ENCODE results near the gene FBN3.

FBN3 gene

GRCh38 chr19:8150998-8151766 is 1.8 kb upstream of the FBN3 start:
- CTCF ChIA-PET: no interaction called here
- TF ChIP-seq PKNOX1 (IDR thresholded peaks at IDR 0.05) (no peak), FOXA1 (IDR thresholded peaks at IDR 0.05) (no peak), SP1 (IDR thresholded peaks at IDR 0.05) (no peak), ZNF384 (IDR thresholded peaks at IDR 0.05) (no peak), ARNT (IDR thresholded peaks at IDR 0.05) (no peak), BHLHE40 (IDR thresholded peaks at IDR 0.05; ENCODE audit: borderline replicate concordance) (no peak), CTBP1 (IDR thresholded peaks at IDR 0.05; ENCODE audit: borderline replicate concordance) (no peak), LEF1 (IDR thresholded peaks at IDR 0.05; ENCODE audit: borderline replicate concordance) (no peak), HDGF (IDR thresholded peaks at IDR 0.05; ENCODE audit: borderline replicate concordance) (no peak), FOXK2 (IDR thresholded peaks at IDR 0.05) (no peak), NFRKB (IDR thresholded peaks at IDR 0.05) (no peak), L3MBTL2 (conservative IDR thresholded peaks at IDR 0.05) (no peak)
- peak; percentile 4 for DNase-seq (ENCODE audit: extremely low spot score)
- POLR2A ChIA-PET: no interaction called here

GRCh38 chr19:8150178-8150865 is 930 bp upstream of the FBN3 start:
- no peak for DNase-seq (ENCODE audit: extremely low spot score)
- CTCF ChIA-PET: no interaction called here
- TF ChIP-seq FOXK2 (IDR thresholded peaks at IDR 0.05) (no peak), ZNF384 (IDR thresholded peaks at IDR 0.05) (no peak), FOXA1 (IDR thresholded peaks at IDR 0.05) (no peak), HDGF (IDR thresholded peaks at IDR 0.05; ENCODE audit: borderline replicate concordance) (no peak), PKNOX1 (IDR thresholded peaks at IDR 0.05) (no peak), NFRKB (IDR thresholded peaks at IDR 0.05) (no peak), CTBP1 (IDR thresholded peaks at IDR 0.05; ENCODE audit: borderline replicate concordance) (no peak), SUZ12 (IDR thresholded peaks at IDR 0.05) (no peak), L3MBTL2 (conservative IDR thresholded peaks at IDR 0.05) (no peak), ARNT (IDR thresholded peaks at IDR 0.05) (no peak), ELF4 (IDR thresholded peaks at IDR 0.05) (no peak), TARDBP (IDR thresholded peaks at IDR 0.05) (no peak), FOXM1 (IDR thresholded peaks at IDR 0.05; ENCODE audit: borderline replicate concordance) (no peak), SP1 (IDR thresholded peaks at IDR 0.05) (no peak), LEF1 (IDR thresholded peaks at IDR 0.05; ENCODE audit: borderline replicate concordance) (no peak), BHLHE40 (IDR thresholded peaks at IDR 0.05; ENCODE audit: borderline replicate concordance) (no peak)
- POLR2A ChIA-PET: no interaction called here

DNA sequence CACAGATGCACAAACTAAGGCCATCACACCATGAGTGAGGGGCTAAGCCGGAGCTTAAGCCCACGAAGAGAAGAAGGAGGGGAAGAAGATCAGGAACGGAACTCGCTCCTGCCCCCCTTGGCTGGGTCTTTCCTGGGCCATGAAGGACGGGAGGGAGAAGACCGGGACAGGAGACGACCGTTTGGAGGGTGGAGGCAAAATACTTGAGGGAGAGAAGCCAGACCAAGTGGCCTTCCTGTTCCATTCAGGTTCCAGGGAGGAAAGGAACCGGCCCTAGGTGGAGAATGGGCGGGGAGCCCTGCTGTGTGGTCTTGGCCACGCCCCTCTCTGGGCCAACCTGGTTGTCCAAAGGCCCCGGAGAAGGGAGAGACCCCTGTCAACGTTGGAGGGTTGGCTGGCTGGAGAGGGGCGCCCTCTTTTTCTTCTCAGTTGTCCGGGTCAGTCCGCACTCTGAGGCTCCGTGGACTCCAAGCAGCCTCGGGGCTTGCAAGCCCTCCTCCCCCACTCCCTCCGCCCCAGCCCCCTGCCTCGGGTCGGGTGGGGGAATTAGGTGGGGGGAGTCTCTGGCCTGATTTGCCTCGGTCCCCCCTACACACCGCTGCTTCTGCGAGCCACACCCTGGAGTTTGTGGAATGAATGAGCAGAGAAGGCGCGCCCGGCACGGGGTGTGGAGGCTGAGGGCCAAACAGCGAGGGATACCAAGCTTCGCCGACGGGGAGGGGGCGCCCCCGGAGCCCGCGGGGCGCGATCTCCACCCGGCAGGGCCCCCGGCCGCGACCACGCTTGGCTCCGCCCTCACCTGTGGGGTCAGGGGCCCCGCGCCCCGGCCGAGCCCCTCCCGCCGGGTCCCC is 757 bp downstream of the FBN3 start:
- ChIA-PET CTCF (no interaction called here), POLR2A (no interaction called here)
- TF ChIP-seq SP1 (IDR thresholded peaks at IDR 0.05) (no peak), CTBP1 (IDR thresholded peaks at IDR 0.05; ENCODE audit: borderline replicate concordance) (no peak), ZNF384 (IDR thresholded peaks at IDR 0.05) (no peak), FOXM1 (IDR thresholded peaks at IDR 0.05; ENCODE audit: borderline replicate concordance) (no peak), BHLHE40 (IDR thresholded peaks at IDR 0.05; ENCODE audit: borderline replicate concordance) (no peak), ELF4 (IDR thresholded peaks at IDR 0.05) (no peak), PKNOX1 (IDR thresholded peaks at IDR 0.05) (no peak), LEF1 (IDR thresholded peaks at IDR 0.05; ENCODE audit: borderline replicate concordance) (no peak), SUZ12 (IDR thresholded peaks at IDR 0.05) (no peak), ARNT (IDR thresholded peaks at IDR 0.05) (no peak), HDGF (IDR thresholded peaks at IDR 0.05; ENCODE audit: borderline replicate concordance) (no peak), L3MBTL2 (conservative IDR thresholded peaks at IDR 0.05) (no peak), TARDBP (IDR thresholded peaks at IDR 0.05) (no peak), FOXK2 (IDR thresholded peaks at IDR 0.05) (no peak), FOXA1 (IDR thresholded peaks at IDR 0.05) (no peak)
- peak; percentile 50 for DNase-seq (ENCODE audit: extremely low spot score)

- ChIA-PET CTCF (no interaction called here), POLR2A (no interaction called here)
- TF ChIP-seq ARNT (IDR thresholded peaks at IDR 0.05) (no peak), HDGF (IDR thresholded peaks at IDR 0.05; ENCODE audit: borderline replicate concordance) (no peak), FOXK2 (IDR thresholded peaks at IDR 0.05) (no peak), NFRKB (IDR thresholded peaks at IDR 0.05) (no peak), L3MBTL2 (conservative IDR thresholded peaks at IDR 0.05) (no peak), BHLHE40 (IDR thresholded peaks at IDR 0.05; ENCODE audit: borderline replicate concordance) (no peak), TARDBP (IDR thresholded peaks at IDR 0.05) (no peak), SP1 (IDR thresholded peaks at IDR 0.05) (no peak), FOXM1 (IDR thresholded peaks at IDR 0.05; ENCODE audit: borderline replicate concordance) (no peak), FOXA1 (IDR thresholded peaks at IDR 0.05) (no peak), CTBP1 (IDR thresholded peaks at IDR 0.05; ENCODE audit: borderline replicate concordance) (no peak), SUZ12 (IDR thresholded peaks at IDR 0.05) (no peak), ELF4 (IDR thresholded peaks at IDR 0.05) (no peak), PKNOX1 (IDR thresholded peaks at IDR 0.05) (no peak), ZNF384 (IDR thresholded peaks at IDR 0.05) (no peak)
- DNase-seq (ENCODE audit: extremely low spot score): no peak
These were observed 1.3 kb downstream of the FBN3 start for GRCh38 chr19:8148088-8148409.
